ENCODE data around the gene LPCAT3.
"Not testable (repeated sequence)": the region's sequence is repeated elsewhere in the genome, so short reads cannot be mapped to it uniquely, and the experiment has no call there.

Gene LPCAT3

DNA sequence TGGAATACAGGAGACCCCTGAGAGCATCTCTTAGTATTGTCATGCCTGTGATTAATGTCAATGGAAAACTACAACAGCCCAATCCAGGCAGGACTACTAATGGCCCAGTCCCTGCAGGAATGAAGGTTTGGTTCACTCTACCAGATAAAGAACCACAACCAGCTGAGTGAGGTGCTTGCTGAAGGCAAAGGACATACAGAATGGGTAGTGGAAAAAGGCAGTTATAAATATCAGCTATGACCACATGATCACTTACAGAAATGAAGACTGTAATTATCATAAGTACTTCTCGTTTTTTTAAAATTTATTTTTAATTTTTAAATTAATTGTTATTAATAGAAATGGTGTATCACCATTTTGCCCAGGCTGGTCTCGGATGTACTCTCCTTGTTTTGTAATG is 17.2 kb upstream of the LPCAT3 start:
- DNase-seq (ENCODE audit: low read depth): no peak

DNA sequence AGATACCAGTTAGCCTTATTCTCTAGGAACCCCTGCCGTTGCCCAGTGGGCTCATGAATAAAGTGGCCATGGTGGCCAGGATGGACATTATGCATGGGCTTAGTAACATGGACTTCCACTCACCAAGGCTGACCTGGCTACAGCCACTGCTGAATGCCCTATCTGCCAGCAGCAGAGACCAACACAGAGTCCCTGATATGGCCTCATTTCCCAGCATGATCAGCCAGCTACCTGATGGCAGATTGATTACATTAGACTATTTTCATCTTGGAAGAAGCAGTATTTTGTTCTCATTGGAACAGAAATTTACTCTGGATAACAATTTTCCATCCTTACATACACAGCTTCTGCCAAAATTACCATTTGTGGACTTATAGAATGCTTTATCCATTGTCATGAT is 16.2 kb upstream of the LPCAT3 start:
- DNase-seq (ENCODE audit: low read depth): no peak

DNA sequence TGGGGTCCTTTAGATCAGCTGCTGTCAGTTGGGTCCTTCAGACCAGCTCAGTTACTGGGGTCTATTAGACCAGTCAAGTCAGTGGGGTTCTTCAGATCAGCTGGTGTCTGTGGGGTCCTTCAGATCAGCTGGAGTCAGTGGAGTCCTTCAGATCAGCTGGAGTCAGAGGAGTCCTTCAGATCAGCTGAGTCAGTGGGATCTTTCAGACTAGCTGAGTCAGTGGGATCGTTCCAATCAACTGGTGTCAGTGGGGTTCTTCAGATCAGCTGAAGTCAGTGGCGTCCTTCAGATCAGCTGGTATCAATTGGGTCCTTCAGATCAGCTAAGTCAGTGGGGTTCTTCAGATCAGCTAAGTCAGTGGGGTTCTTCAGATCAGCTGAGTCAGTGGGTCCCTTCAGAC is 14.7 kb upstream of the LPCAT3 start:
- no peak for DNase-seq (ENCODE audit: low read depth)

DNA sequence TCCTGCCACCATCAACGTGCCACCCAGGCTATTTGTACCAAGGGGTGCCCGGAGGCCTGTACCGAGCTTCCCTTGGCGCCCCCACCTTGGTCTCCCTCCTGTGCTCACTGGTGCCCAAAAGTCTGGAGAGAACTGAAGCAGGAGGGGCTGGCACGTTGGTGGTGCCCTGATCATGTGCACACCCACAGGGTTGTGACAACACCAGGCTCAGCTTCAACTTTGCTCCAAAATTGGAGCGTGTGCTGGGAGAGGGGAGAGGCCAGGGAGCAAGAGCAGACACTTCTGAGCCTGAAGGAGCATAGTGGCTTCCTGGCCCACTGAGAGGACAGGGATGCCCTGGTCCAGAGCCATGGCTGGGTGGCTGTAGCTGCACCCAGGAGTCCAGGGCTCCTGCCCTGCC is 13.0 kb upstream of the LPCAT3 start:
- no peak for DNase-seq (ENCODE audit: low read depth)

DNA sequence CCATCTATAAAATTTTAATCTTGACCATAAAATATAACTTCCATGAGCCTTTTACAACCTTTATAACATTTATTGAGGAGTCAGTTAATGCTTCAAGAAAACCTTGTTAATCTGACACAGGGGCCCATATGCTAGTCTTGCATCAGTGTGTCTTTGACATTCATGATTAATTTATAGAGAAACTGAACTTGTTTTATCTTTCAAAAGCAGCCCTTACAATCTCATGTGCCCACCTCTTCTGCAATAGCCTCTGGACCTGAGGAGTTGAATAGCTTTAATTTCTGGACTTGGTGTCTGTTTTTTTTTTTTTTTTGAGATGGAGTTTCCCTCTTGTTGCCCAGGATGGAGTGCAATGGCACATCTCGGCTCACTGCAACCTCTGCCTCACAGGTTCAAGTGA is 8.6 kb upstream of the LPCAT3 start:
- DNase-seq (ENCODE audit: low read depth): no peak

DNA sequence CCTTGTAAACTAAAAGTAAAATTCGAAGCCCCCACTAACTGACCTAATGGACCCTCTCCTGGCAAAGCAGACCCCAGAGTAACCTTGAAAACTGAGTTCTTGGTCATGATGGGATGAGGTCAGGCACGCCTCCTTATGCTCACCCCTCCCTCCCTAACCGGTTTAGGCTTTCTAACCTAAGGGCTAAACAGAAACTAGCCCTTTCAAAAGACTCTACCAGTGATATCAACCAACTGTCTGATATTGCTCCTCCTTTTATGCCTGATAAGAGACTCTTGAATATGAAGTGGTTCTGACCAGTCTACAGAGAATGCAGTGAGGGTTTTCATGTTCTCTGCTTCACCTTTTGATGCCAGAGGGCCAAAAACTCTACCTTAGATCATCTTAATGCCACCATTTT is 4.8 kb upstream of the LPCAT3 start:
- DNase-seq (ENCODE audit: low read depth): no peak

DNA sequence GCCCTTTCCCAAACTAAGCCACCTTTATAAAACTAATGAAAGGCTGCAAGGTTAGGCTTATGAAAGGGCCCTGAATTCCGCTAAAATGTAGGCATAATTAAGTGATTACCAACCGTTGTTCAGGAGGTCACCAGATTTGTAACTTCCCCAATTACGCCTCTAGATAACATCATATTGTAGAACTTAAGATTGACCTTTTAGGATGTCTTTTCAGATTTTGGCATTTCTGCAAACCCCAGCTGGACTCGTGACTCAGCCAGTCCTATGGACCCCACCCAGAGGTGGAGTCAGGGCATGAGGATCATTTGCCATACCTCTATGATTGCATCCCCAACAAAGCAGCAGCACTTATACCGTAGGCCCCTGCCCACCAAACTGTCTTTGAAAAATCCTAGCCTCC is 3.7 kb upstream of the LPCAT3 start:
- no peak for DNase-seq (ENCODE audit: low read depth)

DNA sequence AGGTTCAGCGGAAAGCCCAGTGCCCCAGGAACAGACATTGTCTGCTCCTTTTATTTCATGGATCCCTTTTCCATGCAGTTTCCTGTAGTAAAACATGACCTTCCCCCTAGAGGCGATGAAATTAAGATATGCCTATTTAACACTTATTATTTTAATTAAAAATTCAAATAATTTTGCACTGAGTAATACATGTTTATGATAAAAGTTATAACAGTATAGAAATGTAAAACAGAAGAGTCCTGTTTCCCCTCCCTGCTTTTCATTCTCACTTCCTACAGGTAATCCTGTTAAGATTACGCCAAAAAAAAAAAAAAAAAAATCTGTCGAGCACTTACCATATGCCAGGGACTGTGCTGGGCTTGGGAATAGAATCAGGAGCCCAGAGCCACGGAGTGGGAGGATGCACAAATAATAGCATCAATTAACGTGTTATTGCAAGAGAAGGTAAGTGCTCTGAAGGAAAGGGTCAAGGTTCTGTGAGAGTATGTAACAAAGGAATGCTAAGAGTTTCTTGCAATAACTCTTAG is 830 bp upstream of the LPCAT3 start:
- DNase-seq (ENCODE audit: low read depth): no peak

DNA sequence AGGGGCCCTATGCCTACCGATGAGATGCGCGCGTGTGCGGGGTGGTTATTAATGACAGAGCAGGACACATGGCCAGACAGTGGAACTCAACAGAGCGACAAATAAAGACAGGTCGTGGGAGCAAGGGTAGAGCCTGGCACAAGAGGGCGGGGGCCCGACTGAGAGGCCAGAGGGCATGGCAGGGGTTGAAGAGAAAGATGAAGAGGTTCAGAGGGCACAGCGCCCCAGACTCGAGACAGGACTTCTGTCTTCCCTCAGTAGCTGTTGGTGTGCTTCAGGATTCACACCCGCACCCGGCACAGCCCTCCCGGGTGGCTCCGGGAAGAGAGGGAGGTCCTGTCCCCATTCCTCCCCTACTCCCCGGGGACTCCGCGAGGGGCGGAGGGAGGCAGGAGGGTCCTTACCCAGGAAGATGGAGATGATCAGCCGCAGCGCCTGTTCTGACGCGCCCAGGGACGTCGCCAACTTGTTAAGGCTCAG is 366 bp downstream of the LPCAT3 start:
- DNase-seq (ENCODE audit: low read depth): no peak

DNA sequence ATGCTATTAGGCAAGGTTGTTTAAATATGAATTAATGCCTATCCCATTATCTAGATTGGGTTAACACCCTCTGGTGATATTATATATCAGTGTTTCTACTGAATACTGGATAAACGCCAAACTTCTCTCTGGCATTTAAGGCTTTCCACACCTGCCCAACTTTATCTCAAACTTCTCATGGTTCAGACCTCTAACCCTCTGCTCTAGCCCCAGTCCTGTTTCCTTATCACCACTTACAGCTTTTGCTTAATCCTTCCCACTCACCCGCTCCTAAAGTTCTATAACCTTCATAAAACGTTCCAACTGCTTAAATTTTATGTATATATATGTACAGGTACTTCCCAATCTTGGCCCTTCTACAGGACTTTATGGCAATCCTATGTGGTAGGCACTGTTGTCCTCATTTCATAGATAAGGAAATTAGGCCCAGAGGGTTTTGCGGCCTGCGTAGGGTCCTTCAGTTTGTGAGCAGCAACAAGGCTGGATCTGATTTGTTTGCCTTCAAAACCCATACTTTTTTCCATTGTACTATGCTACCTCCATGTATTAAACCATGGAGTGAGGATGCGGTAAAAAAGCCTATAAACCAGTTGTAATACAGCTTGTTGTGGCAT is 1.2 kb downstream of the LPCAT3 start:
- no peak for DNase-seq (ENCODE audit: low read depth)

DNA sequence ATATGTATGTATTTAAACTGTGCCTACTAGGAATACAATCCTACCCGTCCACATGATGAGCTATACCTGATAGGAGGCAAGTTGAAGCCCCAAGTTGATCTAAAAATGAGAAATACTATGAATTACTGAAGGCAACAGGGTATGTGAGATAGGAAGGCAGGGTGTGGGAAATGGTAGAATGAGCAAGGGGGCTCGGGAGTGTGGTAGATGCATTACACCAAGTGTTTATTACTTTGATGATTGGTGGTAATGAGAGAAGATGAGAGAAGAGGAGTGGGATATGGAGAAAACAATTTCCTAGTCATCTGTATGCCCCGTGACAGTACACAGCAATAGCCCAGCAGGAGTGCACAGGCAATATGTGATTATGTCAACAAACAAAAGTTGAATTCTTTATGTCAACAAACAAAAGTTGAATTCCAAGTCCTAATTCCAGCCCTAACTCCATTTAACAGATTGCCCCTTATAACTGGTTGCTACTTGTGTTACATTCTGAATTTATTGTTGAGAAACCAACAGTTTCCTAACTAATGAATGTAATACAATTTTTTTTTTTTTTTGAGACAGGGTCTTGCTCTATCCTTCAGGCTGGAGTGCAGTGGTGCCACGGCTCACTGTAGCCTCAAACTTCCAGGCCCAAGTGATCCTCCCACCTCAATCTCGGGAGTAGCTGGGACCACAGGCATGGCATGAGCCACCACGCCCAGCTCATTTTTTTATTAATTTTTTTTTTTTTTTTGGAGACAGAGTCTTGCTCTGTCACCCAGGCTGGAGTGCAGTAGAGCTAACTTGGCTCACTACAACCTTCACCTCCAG is 2.5 kb downstream of the LPCAT3 start:
- DNase-seq (ENCODE audit: low read depth): no peak

DNA sequence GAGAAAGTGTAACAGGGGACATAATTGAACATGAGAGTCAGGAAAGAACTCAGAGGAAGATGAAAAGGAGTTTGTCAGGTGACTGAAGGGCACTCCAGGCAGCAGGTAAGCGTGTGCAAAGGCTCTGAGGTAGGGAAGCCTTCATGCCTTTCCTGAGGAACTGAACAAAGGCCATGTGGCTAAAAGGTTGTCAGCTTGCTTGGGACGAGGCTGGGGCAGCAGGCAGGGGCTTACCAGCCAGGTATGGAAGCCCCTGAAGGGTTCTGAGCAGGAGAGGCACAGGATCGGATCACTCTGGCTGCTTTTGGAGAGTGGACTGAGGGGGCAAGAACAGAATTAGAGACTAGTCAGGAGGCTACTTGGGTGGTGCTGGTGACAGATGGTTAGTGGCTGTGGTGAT is 5.2 kb downstream of the LPCAT3 start:
- no peak for DNase-seq (ENCODE audit: low read depth)

DNA sequence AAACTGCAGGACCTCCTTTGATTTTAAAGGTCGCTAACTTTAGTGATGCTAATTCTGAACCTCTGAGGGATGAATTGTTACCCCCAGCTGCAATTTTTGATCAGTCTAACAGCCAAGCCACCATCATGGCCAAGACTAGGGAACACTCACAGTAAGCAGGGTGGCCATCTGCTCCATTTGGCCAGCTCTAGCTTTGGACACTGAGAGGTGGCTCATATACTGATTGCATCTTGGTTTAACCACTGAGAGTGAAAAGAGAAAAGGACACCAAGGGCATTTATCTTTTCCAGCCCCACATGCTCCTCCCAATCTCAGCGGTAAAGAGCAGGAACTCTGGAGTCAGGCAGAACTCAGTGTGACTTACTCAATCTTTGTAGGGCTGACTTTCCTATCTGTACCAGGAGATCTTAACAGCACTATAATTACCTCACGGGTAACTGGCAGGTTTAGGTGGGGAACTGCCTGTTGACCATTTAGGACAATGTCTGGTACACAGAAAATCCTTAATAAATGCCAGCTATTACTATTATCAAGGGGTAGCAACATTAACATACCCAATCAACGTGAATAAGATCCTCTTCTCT is 6.2 kb downstream of the LPCAT3 start:
- no peak for DNase-seq (ENCODE audit: low read depth)

DNA sequence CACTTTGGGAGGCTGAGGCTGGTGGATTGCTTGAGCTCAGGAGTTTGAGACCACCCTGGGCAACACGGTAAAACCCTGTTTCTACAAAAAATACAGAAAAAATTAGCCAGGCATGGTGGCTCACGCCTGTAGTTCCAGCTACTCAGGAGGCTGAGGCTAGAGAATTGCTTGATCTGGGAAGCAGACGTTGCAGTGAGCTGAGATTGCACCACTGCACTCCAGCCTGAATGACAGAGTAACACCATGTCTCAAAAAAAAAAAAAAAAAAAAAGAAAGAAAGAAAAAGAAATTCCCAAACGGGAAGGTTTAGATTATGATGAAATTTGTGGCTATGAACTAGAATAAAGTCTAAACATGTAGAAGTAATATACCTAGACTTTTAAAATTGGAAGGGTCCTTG is 6.9 kb downstream of the LPCAT3 start:
- not testable (repeated sequence) for DNase-seq (ENCODE audit: low read depth)

DNA sequence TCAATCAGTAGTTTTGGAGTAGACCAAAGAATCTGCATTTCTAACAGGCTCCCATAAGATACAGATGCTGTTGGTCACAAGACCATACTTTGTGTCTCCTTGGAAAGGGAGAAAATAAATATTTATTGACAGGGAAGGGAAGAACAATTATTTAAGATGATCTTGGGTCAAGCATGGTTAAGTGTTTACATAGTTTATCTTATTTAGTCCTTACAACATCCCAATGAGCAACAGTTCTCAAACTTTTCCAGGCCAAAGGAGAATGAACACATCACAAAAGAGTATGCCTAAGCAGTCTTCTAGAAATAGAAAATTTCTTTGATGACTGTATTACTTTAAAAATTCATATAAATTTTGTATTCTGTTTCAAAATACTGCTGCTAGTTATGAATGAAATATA is 8.8 kb downstream of the LPCAT3 start:
- no peak for DNase-seq (ENCODE audit: low read depth)

DNA sequence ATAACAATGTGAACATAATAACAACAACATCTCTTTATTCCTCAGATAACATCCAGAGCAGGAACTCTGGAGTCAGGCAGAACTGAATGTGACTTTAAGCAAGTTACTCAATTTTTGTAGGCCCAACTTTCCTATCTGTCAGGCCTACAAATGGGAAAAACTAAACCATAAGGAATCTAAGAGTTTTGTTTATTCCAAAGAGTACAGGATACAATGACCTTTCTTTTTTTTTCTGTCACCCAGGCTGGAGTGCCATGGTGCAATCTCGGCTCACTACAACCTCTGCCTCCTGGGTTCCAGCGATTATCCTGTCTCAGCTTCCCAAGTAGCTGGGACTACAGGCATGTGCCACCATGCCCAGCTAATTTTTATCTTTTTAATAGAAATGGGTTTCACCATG is 9.4 kb downstream of the LPCAT3 start:
- DNase-seq (ENCODE audit: low read depth): no peak

DNA sequence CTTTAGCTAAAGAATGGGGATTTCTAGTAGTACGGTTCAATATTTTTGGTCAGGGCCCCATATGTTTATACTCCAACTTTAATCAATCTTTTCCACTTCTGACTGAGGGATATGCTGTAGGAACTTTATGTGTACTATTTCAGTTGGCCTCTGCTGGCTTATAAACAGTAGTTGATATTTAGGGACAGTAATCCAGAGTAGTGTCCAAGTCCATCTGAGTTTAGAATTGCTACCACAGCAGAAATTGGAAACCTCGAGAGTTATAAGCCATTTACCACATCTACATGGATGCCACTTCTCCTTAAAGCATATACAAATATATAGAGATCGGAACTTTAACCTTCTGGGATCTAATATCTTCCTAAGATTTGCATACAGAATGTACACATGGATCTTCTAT is 11.6 kb downstream of the LPCAT3 start:
- DNase-seq (ENCODE audit: low read depth): no peak

DNA sequence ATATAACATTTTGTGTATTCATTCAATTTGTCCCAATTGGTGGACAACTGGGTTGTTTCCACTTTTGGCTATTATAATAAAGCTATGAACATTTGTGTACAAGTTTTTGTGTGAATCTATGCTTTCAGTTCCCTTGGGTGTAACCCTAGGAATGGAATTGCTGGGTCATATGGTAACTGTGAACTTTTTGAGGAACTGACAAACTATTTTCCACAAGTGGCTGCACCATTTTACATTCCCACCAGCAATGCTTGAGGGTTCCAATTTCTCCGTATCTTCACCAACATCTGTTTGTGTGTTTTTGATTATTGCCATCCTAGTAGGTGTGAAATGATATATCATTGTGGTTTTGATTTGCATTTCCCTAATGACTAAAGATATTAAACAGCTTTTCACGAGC is 13.0 kb downstream of the LPCAT3 start:
- DNase-seq (ENCODE audit: low read depth): no peak

DNA sequence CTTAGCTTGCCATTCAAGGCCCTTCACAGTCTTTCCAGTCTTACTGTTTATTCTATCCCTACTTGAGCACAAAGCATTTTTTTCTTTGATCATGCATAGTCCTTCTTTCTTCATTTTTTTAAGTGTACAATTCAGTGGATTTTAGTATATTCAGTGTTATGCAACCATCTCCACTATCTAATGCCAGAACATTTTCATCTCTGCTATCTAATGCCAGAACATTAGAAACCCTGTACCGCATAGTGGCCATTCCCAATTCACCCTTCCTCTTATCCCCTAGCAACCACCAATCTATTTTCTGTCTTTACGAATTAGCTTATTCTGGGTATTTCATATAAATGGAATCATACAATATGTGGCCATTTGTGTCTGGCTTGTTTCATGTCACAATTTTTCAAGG is 13.4 kb downstream of the LPCAT3 start:
- no peak for DNase-seq (ENCODE audit: low read depth)

DNA sequence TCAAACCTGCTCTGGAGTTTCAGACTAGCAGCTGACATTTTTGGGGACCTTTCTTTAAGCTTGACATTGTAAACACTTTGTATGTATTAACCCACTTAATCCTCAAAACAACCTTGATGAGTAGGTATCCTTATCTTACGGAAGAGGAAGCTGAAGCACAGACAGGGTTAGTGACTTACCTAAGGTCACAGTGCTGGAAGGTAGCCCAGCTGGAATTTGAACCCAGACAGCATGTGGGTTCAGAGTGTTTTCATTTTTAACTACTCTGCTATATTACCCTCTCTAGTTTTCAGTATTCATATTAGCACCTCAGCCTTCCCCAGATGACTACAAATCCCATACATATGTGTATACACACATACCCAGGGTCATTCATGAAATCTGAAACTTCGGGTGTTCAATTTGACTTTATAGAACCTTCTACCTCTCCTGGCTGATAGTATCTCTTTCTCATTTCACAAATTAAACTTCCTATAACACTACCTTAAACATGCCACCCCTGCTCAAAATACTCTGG is 13.9 kb downstream of the LPCAT3 start:
- DNase-seq (ENCODE audit: low read depth): no peak

DNA sequence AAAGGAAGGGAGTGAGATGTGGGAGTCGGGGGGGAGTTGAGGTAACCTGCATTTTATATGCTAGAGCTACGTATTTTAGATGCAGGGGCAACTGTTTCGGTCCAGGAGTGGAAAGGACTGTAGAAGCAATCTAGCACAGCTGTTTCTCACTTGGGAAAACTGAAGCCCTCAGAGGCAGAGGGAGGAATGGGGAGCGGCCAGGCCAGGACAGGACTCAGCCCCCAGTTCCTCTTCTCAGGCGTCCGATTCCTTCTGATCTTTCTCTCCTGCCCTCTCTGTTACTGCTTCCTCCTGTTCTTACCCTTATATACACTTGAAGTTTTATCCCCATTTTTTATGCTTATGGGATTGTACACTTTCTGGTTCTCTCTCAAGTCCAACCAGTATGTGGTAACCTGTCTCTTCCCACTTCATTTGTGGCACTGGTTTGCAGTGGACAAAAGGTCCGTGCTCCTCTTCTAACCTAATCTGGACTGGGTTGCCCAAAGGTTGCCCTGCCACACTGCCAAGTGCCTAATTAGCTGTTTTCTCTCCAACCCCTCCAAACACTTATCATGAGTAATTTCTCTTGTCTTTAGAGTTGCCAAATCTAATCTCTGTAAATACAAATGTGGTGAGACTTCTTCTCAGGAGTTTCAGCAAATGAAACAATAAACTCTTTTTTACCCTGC is 16.2 kb downstream of the LPCAT3 start:
- DNase-seq (ENCODE audit: low read depth): no peak

DNA sequence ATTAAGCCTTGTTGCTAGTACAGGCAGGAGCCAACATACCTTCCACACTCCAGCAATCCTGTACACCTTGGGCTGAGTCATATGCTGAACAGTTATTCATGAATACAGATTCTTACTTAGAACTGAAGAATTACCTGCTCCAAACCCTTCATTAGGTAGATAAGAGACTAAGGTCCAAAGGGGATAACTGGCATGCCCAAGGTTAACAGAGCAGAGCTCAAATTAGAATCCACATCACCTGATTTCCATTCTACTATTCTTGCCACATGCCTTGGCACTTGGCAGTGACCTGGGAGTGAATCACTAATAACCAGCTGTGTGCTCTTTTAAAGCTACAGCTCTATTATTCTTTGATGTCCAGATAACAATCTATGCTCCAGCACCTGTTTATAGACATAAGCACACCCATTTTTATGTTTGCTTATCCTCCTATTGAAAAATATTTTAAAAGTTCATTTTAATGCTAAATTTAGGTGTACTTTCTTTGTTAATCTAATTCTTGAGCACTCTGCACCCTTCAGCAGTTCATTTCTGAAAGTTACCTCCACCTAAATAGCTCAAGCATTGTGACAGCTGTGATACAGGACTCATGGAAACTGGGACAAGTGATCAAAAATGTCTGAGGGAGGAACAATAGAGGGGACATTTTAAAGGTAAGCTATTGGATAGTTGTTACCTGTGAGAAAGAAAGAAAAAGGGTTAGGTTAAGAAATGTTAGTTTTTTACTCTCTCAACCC is 19.4 kb downstream of the LPCAT3 start:
- no peak for DNase-seq (ENCODE audit: low read depth)
